Activated naive CD4-positive, alpha-beta T cell treated with anti-CD3 and anti-CD28 coated beads, Interleukin-2, amount 10 ng/mL, durations not matched to agents 7 days and 5 days (primary cell): ENCODE measurements around the gene OR2Y1.
"Not testable (repeated sequence)": the region's sequence is repeated elsewhere in the genome, so short reads cannot be mapped to it uniquely, and the experiment has no call there.

Experiments
- CTCF ChIA-PET: fragments of 350-600 bp; sonication (Branson Sonifier 250); formaldehyde crosslinking; loops from one replicate; lab custom pipeline; 2021; ENCODE audit warnings: antibody characterized with exemption; lab: Charles Lee
- DNase-seq: peaks from one replicate; pipeline ENCODE4 v3.0.0-alpha.2; 2020
- H3K27ac Mint-ChIP-seq: one replicate; pipeline ENCODE4 v1.8.0; 2021; ENCODE audit warnings: mild to moderate bottlenecking, moderate library complexity, mixed read lengths
- H3K27me3 Mint-ChIP-seq: one replicate; pipeline ENCODE4 v1.8.0; 2021; ENCODE audit warnings: mild to moderate bottlenecking, mixed read lengths
- H3K36me3 Mint-ChIP-seq: one replicate; pipeline ENCODE4 v1.8.0; 2021; ENCODE audit warnings: mixed read lengths
- H3K4me1 Mint-ChIP-seq: one replicate; pipeline ENCODE4 v1.8.0; 2021; ENCODE audit warnings: mixed read lengths
- H3K4me3 Mint-ChIP-seq: one replicate; pipeline ENCODE4 v1.8.0; 2021; ENCODE audit warnings: mild to moderate bottlenecking, moderate library complexity, mixed read lengths
- H3K9me3 Mint-ChIP-seq: one replicate; pipeline ENCODE4 v1.8.0; 2021; ENCODE audit warnings: mixed read lengths

OR2Y1 gene

GRCh38 chr5:180718810-180719453 lies 20.9 kb downstream of the OR2Y1 start:
- H3K9me3 Mint-ChIP-seq = no peaks in the 10 kb centered on the region
- H3K27ac Mint-ChIP-seq = no peak overlapping the region
- H3K27me3 Mint-ChIP-seq = peaks cover 4% of the 10 kb centered on the region
- CTCF ChIA-PET = interaction anchor here (0.6 to 2.1 kb wide), 15 partner anchors 13 to 439 kb away, joined by 3 to 9 read pairs (median 3); no protein-coding TSS in a partner anchor
- H3K4me1 Mint-ChIP-seq = peaks cover 20% of the 10 kb centered on the region
- peak; percentile 59 for DNase-seq
- no peaks in the 10 kb centered on the region for H3K36me3 Mint-ChIP-seq
- no peak overlapping the region for H3K4me3 Mint-ChIP-seq

DNA sequence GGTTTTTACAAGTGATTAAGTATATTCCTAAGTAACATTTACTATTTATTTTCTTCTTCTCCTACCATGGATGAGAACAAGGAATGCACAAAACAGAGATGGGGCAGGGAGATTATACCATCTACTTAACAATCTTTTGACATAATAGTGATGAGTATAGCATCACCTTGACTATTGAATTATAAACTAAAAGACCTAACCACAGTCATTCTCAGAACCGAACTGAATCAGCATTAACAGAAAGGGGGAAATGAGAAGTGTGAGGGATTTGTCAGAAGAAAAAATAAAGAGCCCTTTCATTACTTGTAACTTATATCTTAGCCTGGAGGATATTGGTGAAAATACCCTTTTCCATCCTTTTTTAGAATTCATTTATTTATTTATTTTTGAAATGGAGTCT lies 21.9 kb downstream of the OR2Y1 start:
- peaks cover 17% of the 10 kb centered on the region for H3K4me1 Mint-ChIP-seq
- peaks cover 4% of the 10 kb centered on the region for H3K27me3 Mint-ChIP-seq
- CTCF ChIA-PET = interaction anchor here (0.6 to 2.1 kb wide), 10 partner anchors 12 to 438 kb away, joined by 3 to 9 read pairs (median 3); no protein-coding TSS in a partner anchor
- H3K4me3 Mint-ChIP-seq = no peak overlapping the region
- DNase-seq = no peak
- no peak overlapping the region for H3K27ac Mint-ChIP-seq
- peaks cover 4% of the 10 kb centered on the region for H3K9me3 Mint-ChIP-seq
- no peaks in the 10 kb centered on the region for H3K36me3 Mint-ChIP-seq

GRCh38 chr5:180704362-180704761 lies 35.5 kb downstream of the OR2Y1 start:
- Mint-ChIP-seq H3K4me3 (no peak overlapping the region), H3K36me3 (no peaks in the 10 kb centered on the region), H3K4me1 (no peaks in the 10 kb centered on the region), H3K27me3 (no peaks in the 10 kb centered on the region), H3K27ac (no peak overlapping the region), H3K9me3 (no peaks in the 10 kb centered on the region)
- no peak for DNase-seq
- CTCF ChIA-PET = interaction anchor here (1.1 kb wide), 1 partner anchor 17 kb away, joined by 4 read pairs; no protein-coding TSS in a partner anchor

DNA sequence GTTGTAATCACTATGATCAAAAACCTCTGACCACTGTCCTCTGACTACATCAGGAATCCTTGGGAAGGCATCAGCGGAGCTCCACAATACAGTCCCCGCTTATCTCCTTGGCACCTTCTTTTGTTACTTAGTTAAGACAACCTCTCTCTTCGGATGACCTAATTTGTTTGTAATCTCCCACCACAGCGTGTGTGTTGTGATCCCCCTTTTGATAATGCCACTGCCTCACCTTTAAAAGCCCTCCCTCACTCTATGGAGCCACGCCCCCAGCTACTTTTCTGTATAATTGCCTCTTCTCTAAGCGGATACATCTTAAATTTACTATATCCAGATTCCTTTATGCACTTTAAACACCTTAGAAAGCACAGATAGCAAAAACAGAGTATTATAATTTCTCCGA lies 35.9 kb downstream of the OR2Y1 start:
- Mint-ChIP-seq H3K36me3 (no peaks in the 10 kb centered on the region), H3K27me3 (no peaks in the 10 kb centered on the region), H3K9me3 (no peaks in the 10 kb centered on the region), H3K4me3 (no peak overlapping the region), H3K27ac (no peak overlapping the region), H3K4me1 (no peaks in the 10 kb centered on the region)
- CTCF ChIA-PET = no interaction called here
- no peak for DNase-seq

- CTCF ChIA-PET, H3K27me3 Mint-ChIP-seq, H3K4me1 Mint-ChIP-seq, H3K9me3 Mint-ChIP-seq, H3K27ac Mint-ChIP-seq, H3K36me3 Mint-ChIP-seq, DNase-seq, H3K4me3 Mint-ChIP-seq: not testable (repeated sequence)
Measured at GRCh38 chr5:180703371-180703770, 36.5 kb downstream of the OR2Y1 start.

GRCh38 chr5:180700440-180700839 lies 39.4 kb downstream of the OR2Y1 start:
- H3K4me3 Mint-ChIP-seq, H3K27me3 Mint-ChIP-seq, H3K27ac Mint-ChIP-seq, DNase-seq, H3K4me1 Mint-ChIP-seq, H3K36me3 Mint-ChIP-seq, H3K9me3 Mint-ChIP-seq: not testable (repeated sequence)
- CTCF ChIA-PET = interaction anchor here (2.1 kb wide), 1 partner anchor 12 kb away, joined by 5 read pairs; no protein-coding TSS in a partner anchor

DNA sequence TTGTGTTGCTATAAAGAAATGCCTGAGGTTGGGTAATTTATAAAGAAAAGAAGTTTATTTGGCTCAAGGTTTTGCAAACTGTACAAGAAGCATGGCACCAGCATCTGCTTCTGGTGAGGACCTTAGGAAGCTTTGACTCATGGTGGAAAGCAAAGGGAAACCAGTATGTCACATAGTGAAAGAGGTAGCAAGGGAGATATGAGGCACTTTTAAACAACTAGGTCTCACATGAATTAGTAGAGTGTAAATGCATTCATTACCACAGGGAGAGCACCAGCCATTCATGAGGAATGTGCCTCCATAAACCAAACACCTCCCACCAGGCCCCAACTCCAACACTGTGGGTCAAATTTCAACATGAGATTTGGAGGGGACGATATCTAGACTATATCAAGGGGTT lies 40.8 kb downstream of the OR2Y1 start:
- no peak for DNase-seq
- no peak overlapping the region for H3K4me3 Mint-ChIP-seq
- H3K27me3 Mint-ChIP-seq = no peaks in the 10 kb centered on the region
- H3K9me3 Mint-ChIP-seq = no peaks in the 10 kb centered on the region
- H3K27ac Mint-ChIP-seq = no peak overlapping the region
- no peaks in the 10 kb centered on the region for H3K36me3 Mint-ChIP-seq
- CTCF ChIA-PET = no interaction called here
- no peaks in the 10 kb centered on the region for H3K4me1 Mint-ChIP-seq

DNA sequence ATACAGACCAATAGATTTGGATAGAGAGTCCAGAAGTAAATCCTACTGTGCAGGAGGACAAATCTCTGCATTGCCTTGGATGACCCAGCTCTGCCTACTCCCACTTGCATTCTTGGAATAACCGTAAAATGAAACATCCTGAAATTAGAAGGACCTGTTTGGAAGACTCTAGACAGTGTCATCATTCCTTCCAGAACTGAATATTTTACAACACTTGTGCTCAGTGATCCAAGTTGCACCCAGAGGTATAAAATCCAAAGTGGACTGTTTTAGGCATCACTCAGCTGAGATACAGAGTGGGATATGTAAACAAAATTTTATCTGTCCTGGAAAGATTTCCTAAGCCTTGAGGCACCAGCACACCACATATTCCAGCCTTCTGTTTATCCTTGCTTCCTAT lies 43.7 kb downstream of the OR2Y1 start:
- no peak overlapping the region for H3K27ac Mint-ChIP-seq
- H3K27me3 Mint-ChIP-seq = no peaks in the 10 kb centered on the region
- H3K4me1 Mint-ChIP-seq = peaks cover 4% of the 10 kb centered on the region
- no peak overlapping the region for H3K4me3 Mint-ChIP-seq
- CTCF ChIA-PET = no interaction called here
- H3K36me3 Mint-ChIP-seq = no peaks in the 10 kb centered on the region
- DNase-seq = no peak
- H3K9me3 Mint-ChIP-seq = no peaks in the 10 kb centered on the region

DNA sequence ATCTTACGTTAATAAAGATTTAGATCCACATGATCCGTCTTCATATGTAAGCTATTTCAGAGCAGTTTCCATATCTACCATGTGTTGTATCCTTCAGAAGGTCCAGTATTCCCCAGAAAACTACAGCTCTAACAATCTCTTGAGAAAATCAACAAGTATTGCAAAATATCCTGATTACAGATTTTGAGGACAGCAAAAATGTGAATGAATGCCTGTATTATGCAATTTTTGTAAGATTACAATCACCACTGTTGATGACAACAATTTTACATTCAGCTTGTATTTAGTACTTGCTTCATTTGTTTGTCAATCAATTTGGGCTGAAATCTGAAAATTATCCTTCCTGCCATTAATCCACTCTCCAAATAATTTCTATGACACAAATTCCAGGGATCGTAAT lies 47.4 kb downstream of the OR2Y1 start:
- DNase-seq = no peak
- H3K4me3 Mint-ChIP-seq = no peak overlapping the region
- CTCF ChIA-PET = no interaction called here
- peaks cover 29% of the 10 kb centered on the region for H3K4me1 Mint-ChIP-seq
- no peak overlapping the region for H3K27ac Mint-ChIP-seq
- no peaks in the 10 kb centered on the region for H3K36me3 Mint-ChIP-seq
- no peaks in the 10 kb centered on the region for H3K27me3 Mint-ChIP-seq
- H3K9me3 Mint-ChIP-seq = no peaks in the 10 kb centered on the region

DNA sequence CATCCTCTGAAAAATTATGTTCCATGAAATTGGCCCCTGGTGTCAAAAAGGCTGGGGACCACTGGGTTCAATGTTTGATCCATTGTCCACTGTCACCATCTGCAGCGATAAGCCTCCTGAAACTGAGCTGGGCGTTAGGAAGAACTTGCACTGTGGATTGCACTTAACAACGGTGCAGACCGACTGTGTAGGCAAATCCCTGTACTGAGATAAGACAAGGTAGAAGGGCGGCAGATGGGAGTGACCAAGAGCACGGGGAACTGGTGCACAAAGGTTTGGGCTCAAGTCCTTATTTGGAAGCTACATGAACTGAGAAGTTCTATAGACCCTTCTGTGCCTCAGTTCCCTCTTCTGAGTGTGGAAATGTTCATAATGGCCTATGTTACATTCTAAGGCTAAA lies 48.8 kb downstream of the OR2Y1 start:
- Mint-ChIP-seq H3K9me3 (no peaks in the 10 kb centered on the region), H3K4me3 (no peak overlapping the region), H3K36me3 (no peaks in the 10 kb centered on the region), H3K4me1 (peaks cover 29% of the 10 kb centered on the region), H3K27me3 (peaks cover 3% of the 10 kb centered on the region), H3K27ac (no peak overlapping the region)
- DNase-seq = no peak
- CTCF ChIA-PET = interaction anchor here (0.7 to 0.8 kb wide), 2 partner anchors 17 to 72 kb away, joined by 4 to 5 read pairs; no protein-coding TSS in a partner anchor

- Mint-ChIP-seq H3K9me3 (no peaks in the 10 kb centered on the region), H3K4me1 (peaks cover 29% of the 10 kb centered on the region), H3K36me3 (no peaks in the 10 kb centered on the region), H3K27ac (no peak overlapping the region), H3K4me3 (no peak overlapping the region), H3K27me3 (peaks cover 3% of the 10 kb centered on the region)
- DNase-seq = no peak
- CTCF ChIA-PET = interaction anchor here (0.7 kb wide), 1 partner anchor 18 kb away, joined by 5 read pairs; no protein-coding TSS in a partner anchor
Measured at GRCh38 chr5:180690562-180690961, 49.3 kb downstream of the OR2Y1 start.

GRCh38 chr5:180689775-180690174 lies 50.1 kb downstream of the OR2Y1 start:
- peaks cover 3% of the 10 kb centered on the region for H3K27me3 Mint-ChIP-seq
- CTCF ChIA-PET = no interaction called here
- H3K4me1 Mint-ChIP-seq = peaks cover 32% of the 10 kb centered on the region

More at GRCh38 chr5:180689775-180690174, 50.1 kb downstream of the OR2Y1 start:
- Mint-ChIP-seq H3K4me3 (peak overlapping the region; percentile 49), H3K27ac (peak overlapping the region; percentile 80), H3K36me3 (no peaks in the 10 kb centered on the region), H3K9me3 (no peaks in the 10 kb centered on the region)
- no peak for DNase-seq
